IPS DF 4.7 (cell line): ENCODE measurements around the gene KRTAP12-3.

Source experiments
- DNase-seq: peaks from one replicate; pipeline ENCODE4 v3.0.0-alpha.2; 2013; ENCODE audit warnings: low spot score; ENCODE audit errors: extremely low read depth

Gene KRTAP12-3

GRCh38 chr21:44650265-44650972 is 7.3 kb upstream of the KRTAP12-3 start:
- no peak for DNase-seq

GRCh38 chr21:44650973-44651675 is 6.6 kb upstream of the KRTAP12-3 start:
- DNase-seq: no peak

GRCh38 chr21:44653123-44653522 is 4.6 kb upstream of the KRTAP12-3 start:
- DNase-seq: no peak

GRCh38 chr21:44653656-44654575 is 3.8 kb upstream of the KRTAP12-3 start:
- DNase-seq: no peak

- DNase-seq: no peak
Observed at GRCh38 chr21:44654576-44655175, 3.1 kb upstream of the KRTAP12-3 start, which contains the start of gene KRTAP12-4. KRTAP12-4 (minus strand) TSS chr21:44654659; CDS start chr21:44654614, 45 bp downstream.

GRCh38 chr21:44656868-44657267 is 864 bp upstream of the KRTAP12-3 start:
- no peak for DNase-seq

- DNase-seq: no peak
Observed at GRCh38 chr21:44658541-44658910, 794 bp downstream of the KRTAP12-3 start.

- DNase-seq: no peak
Observed at GRCh38 chr21:44658913-44659595, 1.3 kb downstream of the KRTAP12-3 start.

GRCh38 chr21:44661567-44661966 is 3.8 kb downstream of the KRTAP12-3 start:
- DNase-seq: peak; percentile 11

GRCh38 chr21:44664691-44665090 is 7.0 kb downstream of the KRTAP12-3 start:
- DNase-seq: no peak

- DNase-seq: no peak
Observed at GRCh38 chr21:44666401-44667320, 8.9 kb downstream of the KRTAP12-3 start, which contains the start of gene KRTAP12-2. KRTAP12-2 (minus strand) TSS chr21:44666927; CDS start chr21:44666886, 41 bp downstream.

GRCh38 chr21:44667612-44668011 is 9.9 kb downstream of the KRTAP12-3 start:
- DNase-seq: no peak

- DNase-seq: no peak
Observed at GRCh38 chr21:44670642-44671432, 13.1 kb downstream of the KRTAP12-3 start.

- DNase-seq: no peak
Observed at GRCh38 chr21:44671911-44672310, 14.2 kb downstream of the KRTAP12-3 start.

- DNase-seq: no peak
Observed at GRCh38 chr21:44677881-44678280, 20.1 kb downstream of the KRTAP12-3 start.

- DNase-seq: no peak
Observed at GRCh38 chr21:44681152-44681551, 23.4 kb downstream of the KRTAP12-3 start.

- no peak for DNase-seq
Observed at GRCh38 chr21:44681861-44682579, 24.3 kb downstream of the KRTAP12-3 start, which contains the start of gene KRTAP12-1. KRTAP12-1 (minus strand) TSS chr21:44682163; CDS start chr21:44682123, 40 bp downstream.

- no peak for DNase-seq
Observed at GRCh38 chr21:44682580-44683151, 24.9 kb downstream of the KRTAP12-3 start.
